ENCODE measurements around the gene DOP1B.

The DOP1B gene

DNA sequence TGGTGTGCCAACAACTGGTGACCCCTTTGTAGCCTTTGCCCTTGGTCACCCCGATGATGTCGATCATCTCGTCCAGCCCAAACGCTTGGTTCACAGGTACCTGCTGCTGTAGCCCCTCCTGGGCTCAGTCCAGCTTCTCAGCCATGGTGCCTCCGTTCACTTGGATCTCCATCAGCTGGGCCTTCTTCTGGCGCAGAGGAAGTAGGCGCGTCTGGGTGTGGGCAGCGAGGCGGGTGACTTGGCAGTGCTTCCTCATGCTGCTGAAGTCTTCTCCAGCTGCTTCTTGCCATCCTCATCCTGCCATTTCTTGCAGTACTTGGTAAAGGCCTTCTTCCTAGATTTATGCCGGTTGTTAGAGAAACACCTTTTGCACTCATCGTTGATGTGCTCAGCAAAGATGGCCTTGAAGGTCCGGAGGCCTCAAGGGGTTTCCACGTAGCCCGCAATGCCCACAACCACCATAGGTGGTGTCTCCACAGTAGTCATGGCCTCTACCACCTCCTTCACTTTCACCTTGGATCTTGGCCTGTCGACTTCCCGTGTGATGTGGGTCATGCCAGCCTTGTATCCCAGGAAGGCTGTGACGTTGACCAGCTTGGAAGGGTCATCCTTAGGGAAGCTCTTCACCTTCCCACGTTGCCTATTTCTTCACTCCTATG lies 13.0 kb downstream of the DOP1B start:
- DNase-seq (ENCODE audit: insufficient read length, low spot score) (no peak), FAIRE-seq (no peak)

- DNase-seq (ENCODE audit: insufficient read length, low spot score) (no peak), FAIRE-seq (no peak)
These were observed 14.2 kb downstream of the DOP1B start for GRCh38 chr21:36170823-36171222.

- FAIRE-seq, result no peak
- no peak for DNase-seq (ENCODE audit: insufficient read length, low spot score)
These were observed 14.7 kb downstream of the DOP1B start for GRCh38 chr21:36171336-36171735.

DNA sequence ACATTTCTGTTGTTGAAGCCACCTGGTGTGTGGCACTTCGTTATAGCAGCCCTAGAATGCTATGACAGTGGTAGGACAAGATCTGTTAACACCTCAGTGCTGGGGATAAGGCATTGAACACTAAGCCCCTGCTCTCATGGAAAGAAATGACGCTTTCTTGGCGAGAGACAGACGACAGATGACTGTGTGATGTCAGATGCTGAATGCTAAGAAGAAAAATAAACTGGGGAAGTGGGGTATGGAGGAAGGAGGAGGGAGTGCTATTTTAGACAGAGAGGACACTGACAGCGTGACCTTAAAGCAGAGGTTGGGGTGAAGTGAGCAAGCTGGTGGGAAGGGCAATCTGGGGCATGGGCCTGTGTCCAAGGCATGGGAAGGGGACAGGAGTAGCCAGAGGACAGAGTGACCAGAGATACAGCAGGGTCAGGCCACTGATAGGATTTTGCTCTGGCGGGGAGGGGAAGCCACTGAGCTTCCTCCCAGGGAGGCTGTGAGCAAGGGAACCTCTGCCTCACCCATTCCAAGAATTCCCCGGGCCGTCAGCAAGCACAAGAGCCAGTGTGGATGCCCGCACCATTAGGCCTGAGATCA lies 15.2 kb downstream of the DOP1B start:
- DNase-seq (ENCODE audit: insufficient read length, low spot score), result no peak
- no peak for FAIRE-seq

DNA sequence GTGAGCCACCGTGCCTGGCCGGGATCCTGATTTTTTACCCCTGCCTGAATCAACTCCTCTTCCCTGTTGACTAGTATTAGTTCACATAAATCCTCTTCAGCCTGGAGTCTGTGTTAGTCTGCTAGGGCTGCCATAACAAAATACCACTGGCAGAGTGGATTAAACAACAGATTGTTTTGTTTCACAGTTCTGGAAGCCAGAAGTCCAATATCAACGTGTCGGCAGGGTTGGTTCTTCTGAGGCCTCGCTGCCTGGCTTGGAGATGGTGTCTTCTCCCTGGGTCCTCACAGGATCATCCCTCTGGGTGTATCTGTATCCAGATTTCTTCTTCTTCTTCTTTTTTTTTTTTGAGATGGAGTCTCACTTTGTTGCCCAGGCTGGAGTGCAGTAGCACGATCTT lies 18.2 kb downstream of the DOP1B start:
- DNase-seq (ENCODE audit: insufficient read length, low spot score) (no peak), FAIRE-seq (no peak)

DNA sequence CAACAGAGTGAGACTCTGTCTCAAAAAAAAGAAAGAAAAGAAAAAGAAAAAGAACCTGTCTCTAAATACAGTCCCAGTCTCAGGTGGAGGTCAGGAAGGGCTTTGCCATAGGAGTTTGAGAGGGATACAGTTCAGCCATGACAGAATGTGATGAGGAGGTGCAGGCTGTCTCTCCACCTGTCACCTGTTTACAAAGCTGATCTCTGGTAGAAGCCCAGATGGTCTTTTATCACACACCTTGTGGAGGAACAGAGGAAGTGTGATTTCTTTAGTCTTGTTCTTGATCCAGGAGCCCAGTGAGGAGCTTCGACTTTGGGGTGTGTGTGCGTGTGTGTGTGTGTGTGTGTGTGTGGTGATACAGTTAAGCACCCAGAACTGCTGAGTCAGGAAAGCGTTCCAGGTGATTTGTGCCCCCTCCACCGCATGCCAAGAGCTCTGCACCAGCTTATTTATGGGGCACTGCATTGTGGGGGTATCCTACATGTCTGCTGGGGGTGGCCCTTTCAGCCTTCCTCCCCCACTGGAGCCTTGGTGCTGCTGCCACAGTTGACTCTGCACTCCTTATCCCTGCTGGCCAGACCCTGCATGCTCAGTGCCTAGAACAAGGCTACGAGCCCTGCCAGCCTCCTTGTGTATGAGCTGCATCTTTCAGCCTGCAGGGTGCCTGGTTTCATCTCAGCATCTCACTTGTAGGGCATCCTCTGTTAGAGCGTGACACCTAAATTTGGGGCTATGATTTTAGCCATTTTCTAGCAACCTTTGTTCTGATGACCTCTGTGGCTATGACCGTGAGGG lies 19.3 kb downstream of the DOP1B start:
- DNase-seq (ENCODE audit: insufficient read length, low spot score), result no peak
- FAIRE-seq, result no peak

DNA sequence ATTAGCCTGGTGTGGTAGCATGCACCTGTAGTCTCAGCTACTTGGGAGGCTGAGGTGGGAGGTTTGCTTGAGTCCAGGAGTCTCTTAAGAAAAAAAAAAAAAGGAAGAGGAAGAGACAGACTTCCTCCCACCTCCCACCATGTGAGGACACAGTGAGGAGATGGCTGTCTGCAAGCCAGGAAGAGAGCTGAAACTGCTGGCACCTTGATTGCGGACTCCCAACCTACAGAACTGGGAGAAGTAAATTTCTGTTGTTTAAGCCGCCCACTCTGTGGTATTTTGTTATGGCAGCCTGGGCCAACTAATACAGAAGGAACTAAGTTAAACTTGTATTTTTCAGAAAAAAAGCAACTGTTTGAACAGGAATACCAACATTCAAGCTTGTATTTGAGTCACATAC lies 21.7 kb downstream of the DOP1B start:
- DNase-seq (ENCODE audit: insufficient read length, low spot score) (no peak), FAIRE-seq (no peak)

- DNase-seq (ENCODE audit: insufficient read length, low spot score) (no peak), FAIRE-seq (no peak)
These were observed 22.5 kb downstream of the DOP1B start for GRCh38 chr21:36179145-36179544.

GRCh38 chr21:36180963-36181362 lies 24.3 kb downstream of the DOP1B start:
- DNase-seq (ENCODE audit: insufficient read length, low spot score) (no peak), FAIRE-seq (no peak)

- no peak for FAIRE-seq
- no peak for DNase-seq (ENCODE audit: insufficient read length, low spot score)
These were observed 26.6 kb downstream of the DOP1B start for GRCh38 chr21:36183144-36183795.

DNA sequence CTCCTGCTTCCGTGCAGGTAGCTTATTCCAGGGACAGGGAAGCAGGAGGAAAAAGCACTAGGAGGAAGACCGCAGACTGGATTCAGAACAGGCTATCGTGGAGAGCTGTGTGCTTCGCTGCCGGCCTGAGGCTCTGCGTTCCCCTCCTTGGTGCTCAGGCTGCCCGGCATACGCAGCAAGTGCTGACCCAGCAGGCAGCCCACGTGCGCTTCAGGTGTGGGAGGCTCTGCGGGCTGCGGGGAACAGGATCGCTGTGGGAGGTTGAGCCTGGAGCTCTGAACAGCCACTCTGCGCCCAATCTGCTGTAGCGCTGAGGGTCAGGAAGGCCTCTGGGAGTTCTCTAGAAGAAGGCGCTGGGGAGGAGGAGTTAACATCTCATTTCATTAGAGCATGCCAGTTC lies 27.9 kb downstream of the DOP1B start:
- FAIRE-seq, result no peak
- no peak for DNase-seq (ENCODE audit: insufficient read length, low spot score)

- FAIRE-seq, result no peak
- no peak for DNase-seq (ENCODE audit: insufficient read length, low spot score)
These were observed 28.9 kb downstream of the DOP1B start for GRCh38 chr21:36185523-36185922.

DNA sequence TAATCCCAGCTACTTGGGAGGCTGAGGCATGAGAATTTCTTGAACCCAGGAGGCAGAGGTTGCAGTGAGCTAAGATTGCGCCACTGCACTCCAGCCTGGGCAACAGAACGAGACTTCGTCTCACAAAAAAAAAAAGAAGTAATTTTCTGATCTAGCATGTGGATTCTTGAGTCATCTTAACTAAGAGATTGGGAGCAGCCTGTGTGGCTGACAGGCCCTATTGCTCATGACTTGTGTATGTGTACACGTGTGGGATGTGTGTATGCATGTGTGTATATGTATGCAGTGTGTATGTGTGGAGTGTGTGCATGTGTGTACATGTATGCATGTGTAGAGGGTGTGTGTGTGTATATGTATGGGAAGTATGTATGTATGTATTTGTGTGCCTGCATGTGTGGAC lies 29.5 kb downstream of the DOP1B start:
- DNase-seq (ENCODE audit: insufficient read length, low spot score), result no peak

DNA sequence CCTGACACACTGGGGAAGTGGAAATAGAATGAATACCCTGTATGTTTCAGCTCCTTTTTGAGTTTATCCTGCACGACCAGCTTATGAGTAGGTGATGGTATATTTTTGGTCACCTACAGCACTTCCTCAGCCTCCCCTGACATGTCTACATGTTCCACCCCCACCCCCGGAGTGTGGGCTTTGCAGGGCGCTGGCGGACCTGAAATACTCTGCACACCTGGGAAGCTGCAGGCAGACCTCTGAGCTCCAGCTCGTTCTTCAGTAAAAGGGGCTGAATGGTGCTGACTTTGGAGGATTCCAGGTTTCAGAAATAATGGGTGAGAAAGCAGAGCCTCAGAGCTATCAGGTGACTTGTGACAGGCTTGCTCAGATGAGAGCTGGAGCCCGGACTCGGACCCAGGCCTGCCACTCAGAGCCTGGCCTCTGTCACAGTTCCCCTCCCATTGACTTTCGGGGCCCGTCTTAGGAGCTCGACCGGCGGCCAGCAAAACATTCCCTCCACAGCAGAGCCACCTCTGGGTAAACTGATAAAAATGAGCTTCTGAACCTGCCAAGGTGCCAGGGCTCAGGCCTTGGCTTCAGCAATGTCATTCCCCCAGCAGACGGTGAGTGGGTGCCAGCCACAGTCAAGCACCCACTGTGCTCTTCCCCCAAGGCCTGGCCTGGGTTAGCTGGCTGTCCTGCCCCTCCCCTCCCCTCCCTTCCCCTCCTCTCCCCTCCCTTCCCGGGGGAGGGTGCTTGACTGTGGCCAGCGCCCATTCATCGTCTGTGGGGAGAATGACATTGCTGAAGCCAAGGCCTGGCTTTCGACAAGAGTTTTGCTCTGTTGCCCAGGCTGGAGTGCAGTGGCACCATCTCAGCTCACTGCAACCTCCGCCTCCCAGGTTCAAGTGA lies 30.1 kb downstream of the DOP1B start:
- FAIRE-seq (no peak), DNase-seq (ENCODE audit: insufficient read length, low spot score) (no peak)

More for the DNA sequence above, 29.5 kb downstream of the DOP1B start:
- FAIRE-seq, result no peak

DNA sequence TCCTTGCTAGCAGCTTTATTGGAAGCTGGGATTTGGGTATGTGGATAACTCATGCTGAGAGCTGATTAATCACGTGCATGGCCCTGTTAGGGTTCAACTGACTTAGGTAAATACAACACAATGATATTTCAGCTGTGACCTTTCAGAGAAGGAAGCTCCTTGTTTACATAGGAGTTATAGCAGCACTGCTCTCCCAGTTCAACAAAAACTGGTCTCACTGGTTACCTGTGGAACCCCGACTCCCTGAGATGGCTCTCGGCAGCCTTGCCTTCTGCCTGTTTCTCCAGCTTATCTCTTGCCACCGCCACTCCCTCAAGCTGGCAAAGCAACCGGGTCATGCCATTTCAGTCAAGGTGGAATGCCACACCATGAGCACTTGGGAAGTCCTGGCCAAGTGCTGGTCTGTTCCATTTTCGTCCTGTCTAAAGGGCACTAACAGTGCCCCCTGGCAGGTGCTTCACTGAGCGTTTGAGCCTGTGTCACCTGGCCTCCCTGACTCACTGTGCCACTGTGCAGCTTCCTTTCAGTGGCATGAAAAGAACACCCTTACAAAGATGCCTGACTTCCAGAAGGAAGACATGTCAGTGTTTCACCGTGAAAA lies 31.6 kb downstream of the DOP1B start:
- no peak for FAIRE-seq
- no peak for DNase-seq (ENCODE audit: insufficient read length, low spot score)

GRCh38 chr21:36188937-36189336 lies 32.3 kb downstream of the DOP1B start:
- FAIRE-seq (no peak), DNase-seq (ENCODE audit: insufficient read length, low spot score) (no peak)

DNA sequence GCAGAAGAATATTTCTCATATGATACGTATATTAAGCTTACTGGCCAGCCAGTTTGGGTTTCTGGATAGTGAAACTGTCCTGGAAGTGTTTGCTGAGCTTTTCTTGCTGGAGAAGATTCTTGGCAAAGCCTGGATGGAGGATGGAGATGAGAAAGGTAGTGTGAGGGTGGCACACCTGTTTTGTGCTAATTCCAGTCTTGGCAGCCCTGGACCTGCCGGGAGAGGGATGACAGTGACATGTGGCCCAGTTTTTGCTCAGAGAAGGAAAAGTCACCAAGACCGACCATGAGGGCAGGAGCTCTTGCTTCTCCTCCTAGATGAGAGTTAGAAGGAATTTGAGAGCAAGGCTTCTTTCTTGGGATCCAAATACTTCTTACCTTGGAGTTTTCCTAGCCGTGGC lies 34.1 kb downstream of the DOP1B start:
- DNase-seq (ENCODE audit: insufficient read length, low spot score) (no peak), FAIRE-seq (no peak)

- FAIRE-seq, result no peak
- DNase-seq (ENCODE audit: insufficient read length, low spot score), result no peak
These were observed 36.6 kb downstream of the DOP1B start for GRCh38 chr21:36193200-36193599.

DNA sequence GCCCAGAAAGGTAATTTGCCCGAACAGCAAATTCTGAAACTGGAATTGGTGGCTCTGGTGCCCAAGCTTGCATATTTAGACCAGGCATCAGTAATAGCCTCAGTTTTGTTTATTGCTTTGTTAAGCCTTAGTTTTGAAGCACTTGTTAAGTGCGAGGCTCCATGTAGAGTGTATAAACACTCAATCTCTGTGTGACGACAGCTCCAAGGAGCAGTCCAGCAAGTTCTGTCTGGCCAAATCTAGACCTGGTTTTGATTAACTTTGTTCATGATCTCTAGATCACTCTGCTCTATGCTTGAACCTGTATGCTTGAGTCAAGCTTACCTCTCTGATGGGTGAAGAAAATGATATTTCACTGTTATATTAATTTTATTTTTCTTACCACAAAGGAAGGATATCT lies 37.4 kb downstream of the DOP1B start:
- FAIRE-seq (no peak), DNase-seq (ENCODE audit: insufficient read length, low spot score) (no peak)

DNA sequence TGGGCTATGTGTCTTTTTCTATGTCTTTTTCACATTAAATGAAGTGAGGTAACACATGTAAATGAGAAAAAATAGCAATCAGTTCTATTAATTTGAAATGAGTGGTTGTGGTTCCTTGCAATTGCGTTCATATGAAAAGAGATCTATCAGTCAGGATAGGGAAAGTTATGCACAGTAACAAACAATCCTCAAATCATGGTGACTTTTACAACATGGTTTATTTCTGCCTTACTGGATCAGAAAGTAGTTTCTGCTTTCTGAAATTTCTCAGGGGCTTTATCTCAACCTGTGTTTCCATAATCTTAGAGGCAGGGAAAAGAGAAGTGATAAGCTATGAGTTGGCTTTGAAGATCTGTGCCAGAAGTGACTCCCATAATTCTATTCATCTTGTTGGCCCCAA lies 39.0 kb downstream of the DOP1B start:
- DNase-seq (ENCODE audit: insufficient read length, low spot score), result no peak
- no peak for FAIRE-seq

All from GM19239 (cell line).